K562 (cell line): ENCODE results near the gene TAF10. TPM values are rescaled to one million over a fixed set of nuclear protein-coding genes. Genes with fewer than 3 reads are reported as not detected.

Source experiments
- ARHGAP35 ChIP-seq: fragments of 450-650 bp; IDR thresholded peaks from 2 replicates; pipeline ENCODE4 v1.6.1; 2018; ENCODE audit not compliant: partially characterized antibody
- ARID2 ChIP-seq: fragments of 450-650 bp; IDR thresholded peaks from 2 replicates; pipeline ENCODE4 v1.6.1; 2017; ENCODE audit warnings: antibody characterized with exemption, mild to moderate bottlenecking
- ATF2 ChIP-seq: sonication (generic); formaldehyde crosslinking; IDR thresholded peaks from 2 replicates; pipeline ENCODE4 v1.8.1; 2022; ENCODE audit warnings: missing genetic modification reagents
- ATF3 ChIP-seq, 2 experiments: fragments of 450-650 bp in 1 of 2; sonication (generic) in 1 of 2; formaldehyde crosslinking in 1 of 2; IDR thresholded peaks in 1 of 2; conservative IDR thresholded peaks in 1 of 2; 2 replicates each; pipeline versions ENCODE4 v1.6.1 to v1.8.1; 2016 to 2023; ENCODE audit warnings: mild to moderate bottlenecking in 2 of 2, moderate library complexity in 2 of 2, inconsistent platforms in 1 of 2, missing genetic modification reagents in 1 of 2
- ATF7 ChIP-seq: fragments of 450-650 bp; IDR thresholded peaks from 2 replicates; pipeline ENCODE4 v1.7.1; 2014; ENCODE audit warnings: mild to moderate bottlenecking, moderate library complexity
- BRCA1 ChIP-seq, 2 experiments: fragments of 450-650 bp in 1 of 2; sonication (generic) in 1 of 2; formaldehyde crosslinking in 1 of 2; IDR thresholded peaks; 2 replicates each; pipeline versions ENCODE4 v1.5.0 to v1.6.1; 2017 to 2020; ENCODE audit warnings: mild to moderate bottlenecking in 1 of 2, missing genetic modification reagents in 1 of 2
- CBX5 ChIP-seq: IDR thresholded peaks from 2 replicates; pipeline ENCODE4 v1.6.1; 2014; ENCODE audit warnings: low read depth, borderline replicate concordance
- COPS2 ChIP-seq: fragments of 450-650 bp; conservative IDR thresholded peaks from 2 replicates; pipeline ENCODE4 v1.6.1; 2016; ENCODE audit warnings: mild to moderate bottlenecking, moderate library complexity
- CREM ChIP-seq: IDR thresholded peaks from 2 replicates; pipeline ENCODE4 v1.6.1; 2014; ENCODE audit warnings: antibody characterized with exemption, low read depth
- E4F1 ChIP-seq: fragments of 250-450 bp; sonication (Bioruptor Pico); IDR thresholded peaks from 2 replicates; pipeline ENCODE4 v1.5.0; 2021; ENCODE audit warnings: mild to moderate bottlenecking, borderline replicate concordance
- EP300 ChIP-seq: IDR thresholded peaks from 2 replicates; pipeline ENCODE4 v1.6.1; 2012; ENCODE audit warnings: low read length, improper control_type of control experiment
- MBD2 ChIP-seq: sonication (generic); IDR thresholded peaks from 2 replicates; pipeline ENCODE4 v1.6.1; 2016; ENCODE audit warnings: low read depth, borderline replicate concordance
- MYBL2 ChIP-seq, 2 experiments: fragments of 450-650 bp in 1 of 2; sonication (generic) in 1 of 2; formaldehyde crosslinking in 1 of 2; IDR thresholded peaks; 2 replicates each; pipeline versions ENCODE4 v1.6.1 to v1.8.1; 2017 to 2022; ENCODE audit warnings: borderline replicate concordance in 1 of 2, inconsistent platforms in 1 of 2, low read depth in 1 of 2, mild to moderate bottlenecking in 1 of 2, missing genetic modification reagents in 1 of 2, moderate library complexity in 1 of 2
- NFATC3 ChIP-seq: fragments of 450-650 bp; IDR thresholded peaks from 2 replicates; pipeline ENCODE4 v1.6.1; 2017; ENCODE audit warnings: mild to moderate bottlenecking
- PHF20 ChIP-seq: fragments of 450-650 bp; IDR thresholded peaks from 2 replicates; pipeline ENCODE4 v1.6.1; 2018; ENCODE audit not compliant: partially characterized antibody
- PHTF2 ChIP-seq: fragments of 250-450 bp; sonication (Bioruptor Pico); IDR thresholded peaks from 2 replicates; pipeline ENCODE4 v1.5.0; 2021; ENCODE audit warnings: mild to moderate bottlenecking
- POLR2AphosphoS2 ChIP-seq: IDR thresholded peaks from 2 replicates; pipeline ENCODE4 v1.6.1; 2012; ENCODE audit warnings: low read length, improper control_type of control experiment
- POU5F1 ChIP-seq: fragments of 150-350 bp; IDR thresholded peaks from 2 replicates; pipeline ENCODE4 v1.6.1; 2014; ENCODE audit warnings: borderline replicate concordance, low read length, low read depth, mild to moderate bottlenecking; ENCODE audit not compliant: partially characterized antibody
- RBM15 ChIP-seq: fragments of 200-400 bp; formaldehyde crosslinking; IDR thresholded peaks from 2 replicates; pipeline ENCODE4 v1.6.1; 2018; ENCODE audit warnings: mild to moderate bottlenecking, low read length, moderate library complexity; ENCODE audit not compliant: insufficient read depth
- TCF3 ChIP-seq: sonication (generic); formaldehyde crosslinking; IDR thresholded peaks from 2 replicates; pipeline ENCODE4 v1.4.0; 2020; ENCODE audit warnings: mild to moderate bottlenecking, missing genetic modification reagents
- TEAD4 ChIP-seq, 2 experiments: sonication (generic) in 1 of 2; formaldehyde crosslinking in 1 of 2; IDR thresholded peaks; 2 replicates each; pipeline versions ENCODE4 v1.6.1 to v1.8.0; 2012 to 2022; ENCODE audit warnings: borderline replicate concordance in 1 of 2, inconsistent platforms in 1 of 2, low read length in 1 of 2, mild to moderate bottlenecking in 1 of 2, missing genetic modification reagents in 1 of 2
- TFAM ChIP-seq: fragments of 250-450 bp; sonication (Bioruptor Pico); conservative IDR thresholded peaks from 2 replicates; pipeline ENCODE4 v1.5.0; 2021; ENCODE audit warnings: mild to moderate bottlenecking, moderate library complexity
- TSC22D4 ChIP-seq: fragments of 450-650 bp; IDR thresholded peaks from 2 replicates; pipeline ENCODE4 v1.6.1; 2016; ENCODE audit warnings: missing genetic modification characterization, missing biosample characterization, control low read depth
- ZNF23 ChIP-seq: fragments of 250-450 bp; sonication (Bioruptor Pico); IDR thresholded peaks from 2 replicates; pipeline ENCODE4 v1.4.0; 2020; ENCODE audit warnings: mild to moderate bottlenecking
- ZNF354B ChIP-seq: fragments of 250-450 bp; sonication (Bioruptor Pico); IDR thresholded peaks from 2 replicates; pipeline ENCODE4 v1.4.0; 2020
- ZNF699 ChIP-seq: fragments of 250-450 bp; sonication (Bioruptor Pico); IDR thresholded peaks from 2 replicates; pipeline ENCODE4 v1.8.0; 2021; ENCODE audit warnings: mild to moderate bottlenecking, moderate library complexity; ENCODE audit not compliant: insufficient replicate concordance
- polyA plus RNA-seq, 8 experiments: library from polyadenylated mRNA; depleted of rRNA in 4 of 8; stranded (reverse) in 5 of 8; unstranded in 3 of 8; fragments of >200 nt; fragmentation: Nextera tagmentation in 2 of 8; fragmentation: Illumina TruSeq in 1 of 8; extraction: Ambion mirVana in 2 of 8; extraction: Trizol in 1 of 8; gene quantifications; 2 replicates each; pipeline versions ENCODE4 v1.2.1 to v1.2.3, GENCODE V29; 2011 to 2014; ENCODE audit warnings: inconsistent platforms in 1 of 8, missing spikeins in 1 of 8
- total RNA-seq, 7 experiments: library from RNA; depleted of rRNA in 6 of 7; stranded (reverse); fragments of >200 nt in 6 of 7; fragmentation: Illumina TruSeq in 2 of 7; extraction: Trizol in 2 of 7; gene quantifications; 2 replicates each; pipeline versions ENCODE4 v1.2.1 to v1.2.3, GENCODE V29; 2011 to 2021; ENCODE audit warnings: low replicate concordance in 1 of 7

The TAF10 gene
- total and polyA plus RNA-seq, 9 of the 15 experiments (the other 6 are each of a cell fraction or from before 2014, with no cell fraction given): 19.5 to 197 (median 121) TPM

GRCh38 chr11:6563121-6563619 is 48.8 kb downstream of the TAF10 start (continued):
- no peak for TF ChIP-seq TFAM
- peak; percentile 66 for TF ChIP-seq CREM
- no peak for TF ChIP-seq MYBL2 (IDR thresholded peaks at IDR 0.05; ENCODE audit: low read depth)
- TF ChIP-seq MYBL2 (CRISPR knock-in tag; IDR thresholded peaks at IDR 0.05; ENCODE audit: borderline replicate concordance): no peak
- TF ChIP-seq RBM15: no peak
- peak; percentile 97 for TF ChIP-seq TCF3 (CRISPR knock-in tag)
- TF ChIP-seq ARID2: no peak
- no peak for TF ChIP-seq E4F1 (CRISPR knock-in tag)
- no peak for TF ChIP-seq POU5F1
- no peak for TF ChIP-seq COPS2
- TF ChIP-seq TSC22D4 (tag): no peak
- TF ChIP-seq BRCA1 (IDR thresholded peaks at IDR 0.05): no peak
- no peak for TF ChIP-seq BRCA1 (CRISPR knock-in tag; IDR thresholded peaks at IDR 0.05)
- no peak for TF ChIP-seq PHTF2 (CRISPR knock-in tag)
- peak; percentile 83; the same call in 1 of the 2 replicates for TF ChIP-seq ATF7
- no peak for TF ChIP-seq POLR2AphosphoS2
- TF ChIP-seq PHF20: no peak
- peak; percentile 98 for TF ChIP-seq TEAD4 (IDR thresholded peaks at IDR 0.05; ENCODE audit: low read length)
- TF ChIP-seq TEAD4 (CRISPR knock-in tag; IDR thresholded peaks at IDR 0.05; ENCODE audit: borderline replicate concordance): no peak
- peak; percentile 93 for TF ChIP-seq EP300
- TF ChIP-seq ATF3 (IDR thresholded peaks at IDR 0.05): peak; percentile 94
- no peak; the same call in 1 of the 2 replicates for TF ChIP-seq ATF3 (CRISPR knock-in tag; conservative IDR thresholded peaks at IDR 0.05)
- TF ChIP-seq ZNF23 (CRISPR knock-in tag): no peak
- TF ChIP-seq NFATC3: no peak
- no peak for TF ChIP-seq MBD2
- TF ChIP-seq ZNF699: no peak
- no peak for TF ChIP-seq ARHGAP35
- no peak for TF ChIP-seq ATF2 (CRISPR knock-in tag)
- no peak for TF ChIP-seq CBX5
- TF ChIP-seq ZNF354B (CRISPR knock-in tag): no peak
